ENCODE data around the gene LRRC7. TPM values are rescaled to one million over a fixed set of nuclear protein-coding genes. Genes with fewer than 3 reads are reported as not detected.

The LRRC7 gene
- total and polyA plus RNA-seq, 2 experiments from 2014 or later: 1.2 TPM; not detected in 1

GRCh38 chr1:69754521-69754920 is 186.8 kb downstream of the LRRC7 start:
- no peak for TF ChIP-seq ZNF462 (CRISPR knock-in tag; IDR thresholded peaks at IDR 0.05)
- TF ChIP-seq, protein P1, sequence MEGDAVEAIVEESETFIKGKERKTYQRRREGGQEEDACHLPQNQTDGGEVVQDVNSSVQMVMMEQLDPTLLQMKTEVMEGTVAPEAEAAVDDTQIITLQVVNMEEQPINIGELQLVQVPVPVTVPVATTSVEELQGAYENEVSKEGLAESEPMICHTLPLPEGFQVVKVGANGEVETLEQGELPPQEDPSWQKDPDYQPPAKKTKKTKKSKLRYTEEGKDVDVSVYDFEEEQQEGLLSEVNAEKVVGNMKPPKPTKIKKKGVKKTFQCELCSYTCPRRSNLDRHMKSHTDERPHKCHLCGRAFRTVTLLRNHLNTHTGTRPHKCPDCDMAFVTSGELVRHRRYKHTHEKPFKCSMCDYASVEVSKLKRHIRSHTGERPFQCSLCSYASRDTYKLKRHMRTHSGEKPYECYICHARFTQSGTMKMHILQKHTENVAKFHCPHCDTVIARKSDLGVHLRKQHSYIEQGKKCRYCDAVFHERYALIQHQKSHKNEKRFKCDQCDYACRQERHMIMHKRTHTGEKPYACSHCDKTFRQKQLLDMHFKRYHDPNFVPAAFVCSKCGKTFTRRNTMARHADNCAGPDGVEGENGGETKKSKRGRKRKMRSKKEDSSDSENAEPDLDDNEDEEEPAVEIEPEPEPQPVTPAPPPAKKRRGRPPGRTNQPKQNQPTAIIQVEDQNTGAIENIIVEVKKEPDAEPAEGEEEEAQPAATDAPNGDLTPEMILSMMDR (conservative IDR thresholded peaks at IDR 0.05; ENCODE audit: low read depth in 2 of 2): no peak
- no peak for TF ChIP-seq JUNB (IDR thresholded peaks at IDR 0.05; ENCODE audit: unreplicated experiment)
- no peak for TF ChIP-seq STAT1 (IDR thresholded peaks at IDR 0.05; ENCODE audit: unreplicated experiment)
- no peak for TF ChIP-seq ZNF114 (CRISPR knock-in tag; IDR thresholded peaks at IDR 0.05)
- H3K4me3 Mint-ChIP-seq: no peak overlapping the region
- no peak for DNase-seq (ENCODE audit: low spot score)
- Histone ChIP-seq H3K79me2 (replicated peaks; ENCODE audit: insufficient read depth) (no peaks in the 10 kb centered on the region), H3K9me2 (ENCODE audit: insufficient read depth) (no peaks in the 10 kb centered on the region), H3F3A (replicated peaks; ENCODE audit: low read depth) (no peaks in the 10 kb centered on the region), H3K4me1 (ENCODE audit: insufficient read depth) (no peaks in the 10 kb centered on the region), H3K36me3 (ENCODE audit: insufficient read depth) (no peaks in the 10 kb centered on the region), H3K4me2 (no peak overlapping the region), H3K4me3 (no peak overlapping the region), H3K27me3 (ENCODE audit: insufficient read depth) (no peaks in the 10 kb centered on the region), H4K20me1 (replicated peaks; ENCODE audit: insufficient read depth) (no peaks in the 10 kb centered on the region), H2AFZ (no peak overlapping the region), H3K27ac (ENCODE audit: low read depth) (no peak overlapping the region)
- H3K4me1 Mint-ChIP-seq: peaks cover 4% of the 10 kb centered on the region; the same call in 2 of the 3 replicates
- peaks cover 2% of the 10 kb centered on the region for H3K27me3 Mint-ChIP-seq (ENCODE audit: insufficient read depth, low read depth, poor library complexity)
- H3K27ac Mint-ChIP-seq: no peak overlapping the region
- ATAC-seq: no peak
- H3K9me3 Mint-ChIP-seq: no peaks in the 10 kb centered on the region
- H3K36me3 Mint-ChIP-seq (ENCODE audit: low read depth): no peaks in the 10 kb centered on the region
